Measurements from ENCODE around the gene CALR. TPM values are rescaled to one million over a fixed set of nuclear protein-coding genes. Genes with fewer than 3 reads are reported as not detected.
"Not testable (repeated sequence)": the region's sequence is repeated elsewhere in the genome, so short reads cannot be mapped to it uniquely, and the experiment has no call there.

Gene CALR
- total RNA-seq, 1 donor from 2014 or later, result 1,409 TPM

GRCh38 chr19:12933287-12934072 is 4.9 kb upstream of the CALR start, which contains the start of gene FARSA:
Gene FARSA, minus strand, starts transcription at chr19:12933711. Its CDS starts 15 bp downstream, at chr19:12933696.
- DNase-seq (ENCODE audit: low read depth, low spot score), result peak; percentile 76

GRCh38 chr19:12935071-12935470 is 3.3 kb upstream of the CALR start:
- DNase-seq (ENCODE audit: low read depth, low spot score), result no peak

DNA sequence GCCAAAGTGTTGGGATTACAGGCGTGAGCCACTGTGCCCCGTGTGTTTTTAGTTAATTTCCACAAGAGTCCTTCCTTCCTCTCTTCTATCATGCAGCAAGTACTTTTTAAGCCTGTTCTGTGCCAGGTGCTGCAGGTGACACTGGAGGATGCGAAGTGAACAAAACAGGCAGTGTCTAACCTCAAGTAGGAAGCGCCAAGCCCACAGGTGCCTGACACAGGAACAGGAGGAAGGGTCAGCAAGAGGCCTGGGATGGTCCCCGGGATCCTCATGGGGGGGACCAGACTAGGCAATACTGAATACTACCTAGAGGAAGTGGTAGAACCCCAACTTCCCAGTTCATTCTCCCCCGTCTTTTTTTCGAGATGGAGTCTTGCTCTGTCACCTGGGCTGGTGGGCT is 1.8 kb upstream of the CALR start:
- no peak for DNase-seq (ENCODE audit: low read depth, low spot score)

- DNase-seq (ENCODE audit: low read depth, low spot score), result no peak
Measured at GRCh38 chr19:12937093-12937926, 1.1 kb upstream of the CALR start.

- DNase-seq (ENCODE audit: low read depth, low spot score), result no peak
Measured at GRCh38 chr19:12938779-12939601, 581 bp downstream of the CALR start.

DNA sequence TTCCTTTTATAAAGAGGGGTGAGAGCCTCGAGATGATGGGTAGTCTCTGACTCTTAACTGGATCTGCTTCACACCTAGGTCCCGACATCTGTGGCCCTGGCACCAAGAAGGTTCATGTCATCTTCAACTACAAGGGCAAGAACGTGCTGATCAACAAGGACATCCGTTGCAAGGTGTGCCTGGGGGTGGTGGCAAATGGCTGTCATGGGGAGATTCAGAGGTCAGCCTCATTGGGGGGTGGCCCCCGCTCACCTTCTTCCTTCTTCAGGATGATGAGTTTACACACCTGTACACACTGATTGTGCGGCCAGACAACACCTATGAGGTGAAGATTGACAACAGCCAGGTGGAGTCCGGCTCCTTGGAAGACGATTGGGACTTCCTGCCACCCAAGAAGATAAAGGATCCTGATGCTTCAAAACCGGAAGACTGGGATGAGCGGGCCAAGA is 1.6 kb downstream of the CALR start:
- no peak for DNase-seq (ENCODE audit: low read depth, low spot score)

GRCh38 chr19:12940897-12941296 is 2.5 kb downstream of the CALR start:
- DNase-seq (ENCODE audit: low read depth, low spot score), result no peak

- DNase-seq (ENCODE audit: low read depth, low spot score), result no peak
Measured at GRCh38 chr19:12943437-12944044, 5.1 kb downstream of the CALR start.

DNA sequence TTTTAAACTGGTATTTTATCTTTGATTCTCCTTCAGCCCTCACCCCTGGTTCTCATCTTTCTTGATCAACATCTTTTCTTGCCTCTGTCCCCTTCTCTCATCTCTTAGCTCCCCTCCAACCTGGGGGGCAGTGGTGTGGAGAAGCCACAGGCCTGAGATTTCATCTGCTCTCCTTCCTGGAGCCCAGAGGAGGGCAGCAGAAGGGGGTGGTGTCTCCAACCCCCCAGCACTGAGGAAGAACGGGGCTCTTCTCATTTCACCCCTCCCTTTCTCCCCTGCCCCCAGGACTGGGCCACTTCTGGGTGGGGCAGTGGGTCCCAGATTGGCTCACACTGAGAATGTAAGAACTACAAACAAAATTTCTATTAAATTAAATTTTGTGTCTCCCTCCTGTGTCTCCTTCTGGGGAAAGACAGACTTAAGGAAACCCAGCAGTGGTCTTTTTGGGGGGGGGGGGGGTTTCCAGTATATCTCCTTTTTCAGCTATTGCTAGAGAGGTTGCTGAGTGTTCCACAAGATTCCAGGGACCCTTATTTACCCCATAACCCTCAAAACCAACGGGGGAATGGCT is 5.8 kb downstream of the CALR start:
- no peak for DNase-seq (ENCODE audit: low read depth, low spot score)

DNA sequence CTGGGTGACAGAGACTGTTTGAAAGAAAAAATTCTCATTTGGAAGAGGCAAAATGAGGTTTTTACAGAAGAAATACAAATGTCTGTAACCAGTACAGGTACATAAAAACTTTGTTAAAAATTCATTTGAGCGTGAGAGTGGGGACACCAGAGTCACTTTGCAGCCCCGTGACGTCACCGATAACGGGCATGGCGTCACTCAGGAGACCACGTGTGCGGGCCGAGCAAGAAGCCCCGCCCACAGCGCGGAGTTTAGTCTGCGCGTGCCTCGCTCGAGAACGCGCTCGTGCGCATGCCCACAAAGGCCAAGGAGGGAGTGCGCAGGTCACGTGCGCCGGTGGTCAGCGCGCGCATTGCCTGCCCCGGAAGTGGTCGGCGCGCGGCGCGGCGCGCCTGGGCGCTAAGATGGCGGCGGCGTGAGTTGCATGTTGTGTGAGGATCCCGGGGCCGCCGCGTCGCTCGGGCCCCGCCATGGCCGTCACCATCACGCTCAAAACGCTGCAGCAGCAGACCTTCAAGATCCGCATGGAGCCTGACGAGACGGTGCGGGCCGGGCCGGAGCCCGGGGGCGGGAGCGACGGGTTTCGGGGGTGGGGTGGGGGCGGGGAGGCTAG is 7.2 kb downstream of the CALR start, which contains the start of gene RAD23A:
TSS of gene RAD23A (plus strand) at position 384 of the 613 bp plus-strand sequence. CDS start at position 471, 87 bp downstream.
- peak; percentile 88 for DNase-seq (ENCODE audit: low read depth, low spot score)

DNA sequence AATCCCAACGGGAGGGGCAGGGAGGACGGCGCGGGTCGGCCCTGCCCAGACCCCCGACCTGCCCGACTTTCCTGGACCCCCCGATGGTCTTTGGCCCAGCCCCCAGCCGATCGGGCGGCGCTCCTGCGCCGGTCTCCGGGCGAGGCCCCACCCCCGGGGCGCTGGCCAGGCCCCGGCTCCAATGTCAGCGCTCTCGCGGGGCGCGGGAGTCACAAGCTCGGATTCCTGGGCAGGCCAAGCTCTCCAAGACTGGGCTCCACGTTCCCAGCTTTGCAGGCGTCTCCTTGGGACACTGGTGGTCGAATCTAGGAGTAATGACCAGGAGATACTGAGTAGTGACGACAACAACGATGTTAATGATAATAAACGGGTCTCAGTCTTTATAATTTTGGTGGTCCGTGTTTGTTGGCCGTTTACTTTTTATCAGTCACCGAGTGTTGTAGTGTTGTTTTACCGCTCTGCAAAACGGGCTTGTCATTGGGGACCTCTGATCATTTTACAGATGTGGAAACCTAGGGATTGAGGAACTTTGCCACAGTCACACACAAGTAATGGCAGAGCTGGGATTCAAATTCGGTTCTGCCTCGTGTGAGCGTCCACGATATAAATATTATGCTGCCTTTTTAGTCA is 7.8 kb downstream of the CALR start:
- DNase-seq (ENCODE audit: low read depth, low spot score), result no peak

- DNase-seq (ENCODE audit: low read depth, low spot score), result no peak
Measured at GRCh38 chr19:12946731-12947496, 8.5 kb downstream of the CALR start.

GRCh38 chr19:12947702-12948611 is 9.5 kb downstream of the CALR start:
- DNase-seq (ENCODE audit: low read depth, low spot score), result no peak

GRCh38 chr19:12948612-12949362 is 10.4 kb downstream of the CALR start:
- no peak for DNase-seq (ENCODE audit: low read depth, low spot score)

DNA sequence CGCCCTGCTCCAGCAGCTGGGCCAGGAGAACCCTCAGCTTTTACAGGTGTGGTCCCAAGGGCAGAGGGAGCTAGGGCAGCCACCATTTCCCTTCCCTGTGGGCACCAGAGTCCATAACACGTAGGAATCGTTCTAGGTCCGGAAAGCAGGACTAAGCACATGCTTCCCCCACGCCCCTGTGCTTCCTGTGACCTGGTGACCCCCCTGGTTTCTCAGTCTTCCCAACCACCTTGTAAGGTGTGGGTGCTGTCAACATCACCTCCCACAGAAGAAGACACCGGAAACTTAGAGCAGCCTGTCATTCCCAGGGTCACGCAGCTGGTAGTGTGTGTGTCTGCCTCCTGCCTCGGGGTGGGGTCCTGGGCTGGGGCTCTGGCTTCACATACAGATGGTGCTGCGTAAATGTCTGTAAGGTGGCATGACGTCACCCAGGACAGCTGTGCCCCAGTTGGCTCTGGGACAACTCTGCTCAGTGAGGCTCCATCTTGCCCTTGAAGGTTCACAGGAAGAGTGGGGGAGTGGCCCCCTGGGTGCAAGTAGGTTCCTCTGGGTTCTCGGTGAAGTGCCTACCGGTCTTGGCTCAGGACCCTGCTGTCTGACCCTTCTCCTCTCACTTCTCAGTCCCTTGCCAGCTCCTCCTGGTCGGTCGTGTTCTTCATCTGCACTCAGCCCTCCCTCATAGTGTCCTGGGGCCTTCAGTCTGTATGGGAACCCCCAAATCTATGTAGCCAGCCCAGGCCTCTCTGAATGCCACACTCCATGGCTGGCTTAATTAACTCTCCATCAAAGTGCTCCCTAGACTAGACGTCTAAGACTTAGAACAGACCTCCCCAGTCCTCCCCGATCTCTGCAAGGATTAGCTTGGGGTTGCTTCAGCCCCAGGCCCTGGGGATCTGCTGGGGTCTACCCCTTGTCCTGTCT is 11.2 kb downstream of the CALR start:
- DNase-seq (ENCODE audit: low read depth, low spot score), result no peak

DNA sequence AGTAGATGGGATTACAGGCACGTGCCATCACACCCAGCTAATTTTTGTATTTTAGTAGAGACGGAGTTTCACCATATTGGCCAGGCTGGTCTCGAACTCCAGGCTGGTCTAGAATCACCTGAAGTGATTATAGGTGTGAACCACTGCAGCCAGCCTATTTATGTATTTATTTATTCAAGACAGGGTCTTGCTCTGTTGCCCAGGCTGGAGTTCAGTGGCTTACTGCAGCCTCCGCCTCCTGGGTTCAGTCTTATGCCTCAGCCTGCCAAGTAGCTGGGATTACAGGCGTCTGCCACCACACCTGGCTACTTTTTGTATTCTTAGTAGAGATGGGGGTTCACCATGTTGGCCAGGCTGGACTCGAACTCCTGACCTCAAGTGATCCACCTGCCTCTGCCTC is 13.6 kb downstream of the CALR start:
- not testable (repeated sequence) for DNase-seq (ENCODE audit: low read depth, low spot score)

Measured in pulmonary artery endothelial cell (primary cell).